Measurements from ENCODE around the gene SLC5A1.
"Not testable (repeated sequence)": the region's sequence is repeated elsewhere in the genome, so short reads cannot be mapped to it uniquely, and the experiment has no call there.

SLC5A1 gene

GRCh38 chr22:32132783-32133182 is 89.7 kb downstream of the SLC5A1 start:
- no peak for TF ChIP-seq CTCF (IDR thresholded peaks at IDR 0.05; ENCODE audit: low read depth, low read length, missing control alignments)
- no peak for DNase-seq (ENCODE audit: extremely low read depth, low read depth)
- H3K4me3 ChIP-seq (replicated peaks; ENCODE audit: low read depth, low read length), result no peak overlapping the region

- not testable (repeated sequence) for DNase-seq (ENCODE audit: extremely low read depth, low read depth); H3K4me3 ChIP-seq (replicated peaks; ENCODE audit: low read depth, low read length)
Measured at GRCh38 chr22:32134796-32135195, 91.7 kb downstream of the SLC5A1 start.

- H3K4me3 ChIP-seq (replicated peaks; ENCODE audit: low read depth, low read length), result not testable (repeated sequence)
- DNase-seq (ENCODE audit: extremely low read depth, low read depth), result peak; percentile 10
Measured at GRCh38 chr22:32135958-32136357, 92.9 kb downstream of the SLC5A1 start.

GRCh38 chr22:32136881-32137280 is 93.8 kb downstream of the SLC5A1 start:
- not testable (repeated sequence) for DNase-seq (ENCODE audit: extremely low read depth, low read depth); H3K4me3 ChIP-seq (replicated peaks; ENCODE audit: low read depth, low read length)

- not testable (repeated sequence) for DNase-seq (ENCODE audit: extremely low read depth, low read depth); H3K4me3 ChIP-seq (replicated peaks; ENCODE audit: low read depth, low read length)
Measured at GRCh38 chr22:32137731-32138324, 94.8 kb downstream of the SLC5A1 start.

GRCh38 chr22:32138576-32138975 is 95.5 kb downstream of the SLC5A1 start:
- H3K4me3 ChIP-seq (replicated peaks; ENCODE audit: low read depth, low read length); DNase-seq (ENCODE audit: extremely low read depth, low read depth): not testable (repeated sequence)

- H3K4me3 ChIP-seq (replicated peaks; ENCODE audit: low read depth, low read length); DNase-seq (ENCODE audit: extremely low read depth, low read depth): not testable (repeated sequence)
- TF ChIP-seq CTCF (IDR thresholded peaks at IDR 0.05; ENCODE audit: low read depth, low read length, missing control alignments), result peak; percentile 37
Measured at GRCh38 chr22:32140688-32141087, 97.6 kb downstream of the SLC5A1 start.

GRCh38 chr22:32142600-32142999 is 99.5 kb downstream of the SLC5A1 start:
- no peak overlapping the region for H3K4me3 ChIP-seq (replicated peaks; ENCODE audit: low read depth, low read length)
- no peak for TF ChIP-seq CTCF (IDR thresholded peaks at IDR 0.05; ENCODE audit: low read depth, low read length, missing control alignments)
- no peak for DNase-seq (ENCODE audit: extremely low read depth, low read depth)

- no peak for TF ChIP-seq CTCF (IDR thresholded peaks at IDR 0.05; ENCODE audit: low read depth, low read length, missing control alignments)
- DNase-seq (ENCODE audit: extremely low read depth, low read depth), result no peak
- H3K4me3 ChIP-seq (replicated peaks; ENCODE audit: low read depth, low read length), result no peak overlapping the region
Measured at GRCh38 chr22:32144496-32145274, 101.6 kb downstream of the SLC5A1 start.

GRCh38 chr22:32147128-32147527 is 104.1 kb downstream of the SLC5A1 start:
- H3K4me3 ChIP-seq (replicated peaks; ENCODE audit: low read depth, low read length); DNase-seq (ENCODE audit: extremely low read depth, low read depth): not testable (repeated sequence)

GRCh38 chr22:32148372-32148771 is 105.3 kb downstream of the SLC5A1 start:
- DNase-seq (ENCODE audit: extremely low read depth, low read depth); H3K4me3 ChIP-seq (replicated peaks; ENCODE audit: low read depth, low read length): not testable (repeated sequence)

- DNase-seq (ENCODE audit: extremely low read depth, low read depth); H3K4me3 ChIP-seq (replicated peaks; ENCODE audit: low read depth, low read length): not testable (repeated sequence)
Measured at GRCh38 chr22:32150647-32151046, 107.6 kb downstream of the SLC5A1 start.

GRCh38 chr22:32151641-32152040 is 108.6 kb downstream of the SLC5A1 start:
- not testable (repeated sequence) for DNase-seq (ENCODE audit: extremely low read depth, low read depth); H3K4me3 ChIP-seq (replicated peaks; ENCODE audit: low read depth, low read length)

GRCh38 chr22:32154727-32155126 is 111.7 kb downstream of the SLC5A1 start:
- not testable (repeated sequence) for DNase-seq (ENCODE audit: extremely low read depth, low read depth); H3K4me3 ChIP-seq (replicated peaks; ENCODE audit: low read depth, low read length)

Measured in HFF-Myc (cell line).